H1 (cell line): Measurements from ENCODE around the gene MAFF. TPM values are rescaled to one million over a fixed set of nuclear protein-coding genes. Genes with fewer than 3 reads are reported as not detected.

ENCODE experiments used
- CHD2 ChIP-seq: IDR thresholded peaks from 2 replicates; pipeline ENCODE4 v1.6.1; 2012; ENCODE audit warnings: low read length, improper control_type of control experiment
- EP300 ChIP-seq, 2 experiments: IDR thresholded peaks; 1 replicate in 1 of 2; 2 replicates in 1 of 2; pipeline ENCODE4 v1.6.1; 2011 to 2012; ENCODE audit warnings: low read depth in 2 of 2, low read length in 2 of 2, mild to moderate bottlenecking in 2 of 2, borderline replicate concordance in 1 of 2, inconsistent platforms in 1 of 2, moderate library complexity in 1 of 2
- HDAC2 ChIP-seq, 2 experiments: fragments of 300-600 bp in 1 of 2; sonication (generic) in 1 of 2; IDR thresholded peaks; 2 replicates each; pipeline ENCODE4 v1.6.1; 2011 to 2012; ENCODE audit warnings: low read depth in 2 of 2, low read length in 2 of 2, mild to moderate bottlenecking in 2 of 2, moderate library complexity in 2 of 2, borderline replicate concordance in 1 of 2, inconsistent platforms in 1 of 2
- JUND ChIP-seq: IDR thresholded peaks from 2 replicates; pipeline ENCODE4 v1.6.1; 2011; ENCODE audit warnings: mild to moderate bottlenecking, improper control_type of control experiment, low read length
- KDM5A ChIP-seq: fragments of 200-600 bp; IDR thresholded peaks from 2 replicates; pipeline ENCODE4 v1.7.1; 2012; ENCODE audit warnings: mild to moderate bottlenecking, low read length, inconsistent platforms, mixed read lengths
- SIX5 ChIP-seq: IDR thresholded peaks from 2 replicates; pipeline ENCODE4 v1.6.1; 2011; ENCODE audit warnings: mild to moderate bottlenecking, low read depth, low read length
- SP2 ChIP-seq: IDR thresholded peaks from 2 replicates; pipeline ENCODE4 v1.6.1; 2012; ENCODE audit warnings: mild to moderate bottlenecking, low read length, inconsistent platforms
- SUZ12 ChIP-seq: fragments of 200-600 bp; sonication (generic); IDR thresholded peaks from 2 replicates; pipeline ENCODE4 v1.6.1; 2012; ENCODE audit warnings: mild to moderate bottlenecking, inconsistent platforms, low read length, moderate library complexity, mixed read lengths
- TCF12 ChIP-seq: IDR thresholded peaks from 2 replicates; pipeline ENCODE4 v1.6.1; 2011; ENCODE audit warnings: low read depth, mild to moderate bottlenecking, low read length
- polyA plus RNA-seq, 7 experiments: library from polyadenylated mRNA; depleted of rRNA in 3 of 7; stranded (reverse) in 5 of 7; unstranded in 2 of 7; fragments of >200 nt in 5 of 7; fragments of 200-250 nt in 2 of 7; gene quantifications; 1 replicate in 5 of 7; 2 replicates in 1 of 7; 4 replicates in 1 of 7; pipeline versions ENCODE4 v1.2.1 to v1.2.3, GENCODE V29; 2011 to 2013; ENCODE audit warnings: missing spikeins in 2 of 7, mixed read lengths in 2 of 7
- total RNA-seq: library from RNA; stranded (reverse); fragmentation: NEBNext Ultra II Directional; extraction: Animal tissue kit (Norgen Biotek cat#: 25700); gene quantifications from 2 replicates; pipeline ENCODE4 v1.2.1, GENCODE V29; 2021

The MAFF gene
- total and polyA plus RNA-seq, 2 of the 8 experiments (the other 6 are each of a cell fraction or from before 2014, with no cell fraction given), result 1.5 to 6.3 TPM

GRCh38 chr22:38238519-38239071 is 36.8 kb downstream of the MAFF start (continued):
- TF ChIP-seq KDM5A, result no peak
- no peak for TF ChIP-seq HDAC2 (IDR thresholded peaks at IDR 0.05; ENCODE audit: borderline replicate concordance in 1 of 2, low read depth in 2 of 2, low read length in 2 of 2)
- no peak for TF ChIP-seq TCF12
- no peak for TF ChIP-seq JUND
- no peak for TF ChIP-seq SP2
- no peak for TF ChIP-seq EP300 (IDR thresholded peaks at IDR 0.05; ENCODE audit: borderline replicate concordance in 1 of 2, low read depth in 2 of 2, low read length in 2 of 2)
- no peak for TF ChIP-seq CHD2
- TF ChIP-seq SIX5, result no peak
- TF ChIP-seq SUZ12, result no peak
